Mammary epithelial cell (primary cell): ENCODE measurements around the gene EMILIN3.

Experiments
- CTCF ChIP-seq, 2 donors: IDR thresholded peaks in 1 of 2; conservative IDR thresholded peaks in 1 of 2; 2 replicates each; pipeline ENCODE4 v1.5.1; 2011 to 2012; ENCODE audit warnings: inconsistent platforms in 2 of 2, low read length in 2 of 2, mild to moderate bottlenecking in 2 of 2, control low read depth in 1 of 2, low read depth in 1 of 2; ENCODE audit not compliant: insufficient read depth in 1 of 2; ENCODE audit errors: extremely low read depth in 1 of 2
- EZH2 ChIP-seq: IDR thresholded peaks from 2 replicates; pipeline ENCODE4 v1.6.1; 2012; ENCODE audit warnings: low read length, inconsistent platforms, borderline replicate concordance

GRCh38 chr20:41320976-41321375, 45.6 kb downstream of the EMILIN3 start:
- no peak for TF ChIP-seq CTCF (conservative IDR thresholded peaks at IDR 0.05 in 1 of 2, IDR thresholded peaks at IDR 0.05 in 1 of 2; ENCODE audit: extremely low read depth in 1 of 2, insufficient read depth in 1 of 2, low read depth in 1 of 2, low read length in 2 of 2)
- TF ChIP-seq EZH2 = no peak
